WERI-Rb-1 (cell line): ENCODE results near the gene ZNF14.
"Not testable (repeated sequence)": the region's sequence is repeated elsewhere in the genome, so short reads cannot be mapped to it uniquely, and the experiment has no call there.

Source experiments
- DNase-seq: peaks from one replicate; pipeline ENCODE4 v3.0.0-alpha.2; 2020
- H3K27ac ChIP-seq: fragments of 250-450 bp; sonication (Bioruptor Pico); 2 replicates; pipeline ENCODE4 v1.5.1; 2020; ENCODE audit warnings: mild to moderate bottlenecking, moderate library complexity
- H3K27me3 ChIP-seq: fragments of 250-450 bp; sonication (Bioruptor Pico); 2 replicates; pipeline ENCODE4 v1.5.1; 2021; ENCODE audit warnings: mild to moderate bottlenecking, low read depth, moderate library complexity; ENCODE audit not compliant: insufficient read depth, severe bottlenecking
- H3K36me3 ChIP-seq: fragments of 250-450 bp; sonication (Bioruptor Pico); 2 replicates; pipeline ENCODE4 v1.5.1; 2020; ENCODE audit warnings: mild to moderate bottlenecking, moderate library complexity
- H3K4me3 ChIP-seq: 2 replicates; pipeline ENCODE4 v1.5.1; 2011; ENCODE audit warnings: low read depth, mild to moderate bottlenecking, control low read depth, low read length
- H3K9me3 ChIP-seq: fragments of 250-450 bp; sonication (Bioruptor Pico); 2 replicates; pipeline ENCODE4 v1.5.1; 2021; ENCODE audit warnings: mild to moderate bottlenecking, moderate library complexity; ENCODE audit not compliant: severe bottlenecking
- TF ChIP-seq, protein P1 (sequence below): IDR thresholded peaks from 2 replicates; pipeline ENCODE4 v1.5.1; 2011; ENCODE audit warnings: low read depth, mild to moderate bottlenecking, control low read depth, inconsistent platforms, low read length

Gene ZNF14

DNA sequence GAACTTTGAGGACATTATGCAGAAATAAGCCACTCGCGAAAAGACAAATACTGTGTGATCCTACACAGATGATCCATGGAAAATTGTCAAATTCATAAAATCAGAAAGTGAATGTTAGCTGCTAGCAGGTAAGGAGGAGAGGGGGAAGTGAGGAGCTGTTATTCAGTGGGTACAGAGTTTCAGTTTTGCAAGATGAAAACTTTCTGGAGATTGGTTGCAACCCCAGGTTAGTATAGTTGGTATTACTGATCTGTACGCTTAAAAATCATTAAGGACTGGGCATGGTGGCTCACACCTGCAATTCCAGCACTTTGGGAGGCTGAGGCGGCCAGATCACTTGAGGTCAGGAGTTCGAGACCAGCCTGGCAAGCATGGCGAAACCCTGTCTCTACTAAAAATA, 46.3 kb downstream of the ZNF14 start:
- Histone ChIP-seq H3K27ac (no peak overlapping the region), H3K4me3 (no peak overlapping the region), H3K36me3 (peaks cover 6% of the 10 kb centered on the region), H3K27me3 (no peaks in the 10 kb centered on the region), H3K9me3 (no peaks in the 10 kb centered on the region)
- TF ChIP-seq, protein P1, sequence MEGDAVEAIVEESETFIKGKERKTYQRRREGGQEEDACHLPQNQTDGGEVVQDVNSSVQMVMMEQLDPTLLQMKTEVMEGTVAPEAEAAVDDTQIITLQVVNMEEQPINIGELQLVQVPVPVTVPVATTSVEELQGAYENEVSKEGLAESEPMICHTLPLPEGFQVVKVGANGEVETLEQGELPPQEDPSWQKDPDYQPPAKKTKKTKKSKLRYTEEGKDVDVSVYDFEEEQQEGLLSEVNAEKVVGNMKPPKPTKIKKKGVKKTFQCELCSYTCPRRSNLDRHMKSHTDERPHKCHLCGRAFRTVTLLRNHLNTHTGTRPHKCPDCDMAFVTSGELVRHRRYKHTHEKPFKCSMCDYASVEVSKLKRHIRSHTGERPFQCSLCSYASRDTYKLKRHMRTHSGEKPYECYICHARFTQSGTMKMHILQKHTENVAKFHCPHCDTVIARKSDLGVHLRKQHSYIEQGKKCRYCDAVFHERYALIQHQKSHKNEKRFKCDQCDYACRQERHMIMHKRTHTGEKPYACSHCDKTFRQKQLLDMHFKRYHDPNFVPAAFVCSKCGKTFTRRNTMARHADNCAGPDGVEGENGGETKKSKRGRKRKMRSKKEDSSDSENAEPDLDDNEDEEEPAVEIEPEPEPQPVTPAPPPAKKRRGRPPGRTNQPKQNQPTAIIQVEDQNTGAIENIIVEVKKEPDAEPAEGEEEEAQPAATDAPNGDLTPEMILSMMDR, result no peak
- DNase-seq, result no peak

DNA sequence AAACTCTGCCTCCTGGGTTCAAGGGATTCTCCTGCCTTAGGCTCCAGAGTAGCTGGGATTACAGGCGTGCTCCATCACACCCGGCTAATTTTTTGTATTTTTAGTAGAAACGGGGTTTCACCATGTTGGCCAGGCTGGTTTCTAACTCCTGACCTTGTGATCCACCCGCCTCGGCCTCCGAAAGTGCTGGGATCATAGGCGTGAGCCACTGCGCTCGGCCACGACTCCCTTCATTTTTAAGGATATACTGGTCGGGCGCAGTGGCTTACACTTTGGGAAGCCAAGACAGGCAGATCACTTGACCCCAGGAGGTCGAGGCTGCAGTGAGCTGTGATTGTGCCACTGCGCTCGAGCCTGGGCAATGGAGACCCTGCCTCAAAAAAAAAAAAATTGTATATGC, 46.8 kb downstream of the ZNF14 start:
- DNase-seq, H3K4me3 ChIP-seq, H3K9me3 ChIP-seq, H3K27me3 ChIP-seq, H3K27ac ChIP-seq: not testable (repeated sequence)
- peaks cover 11% of the 10 kb centered on the region for H3K36me3 ChIP-seq

DNA sequence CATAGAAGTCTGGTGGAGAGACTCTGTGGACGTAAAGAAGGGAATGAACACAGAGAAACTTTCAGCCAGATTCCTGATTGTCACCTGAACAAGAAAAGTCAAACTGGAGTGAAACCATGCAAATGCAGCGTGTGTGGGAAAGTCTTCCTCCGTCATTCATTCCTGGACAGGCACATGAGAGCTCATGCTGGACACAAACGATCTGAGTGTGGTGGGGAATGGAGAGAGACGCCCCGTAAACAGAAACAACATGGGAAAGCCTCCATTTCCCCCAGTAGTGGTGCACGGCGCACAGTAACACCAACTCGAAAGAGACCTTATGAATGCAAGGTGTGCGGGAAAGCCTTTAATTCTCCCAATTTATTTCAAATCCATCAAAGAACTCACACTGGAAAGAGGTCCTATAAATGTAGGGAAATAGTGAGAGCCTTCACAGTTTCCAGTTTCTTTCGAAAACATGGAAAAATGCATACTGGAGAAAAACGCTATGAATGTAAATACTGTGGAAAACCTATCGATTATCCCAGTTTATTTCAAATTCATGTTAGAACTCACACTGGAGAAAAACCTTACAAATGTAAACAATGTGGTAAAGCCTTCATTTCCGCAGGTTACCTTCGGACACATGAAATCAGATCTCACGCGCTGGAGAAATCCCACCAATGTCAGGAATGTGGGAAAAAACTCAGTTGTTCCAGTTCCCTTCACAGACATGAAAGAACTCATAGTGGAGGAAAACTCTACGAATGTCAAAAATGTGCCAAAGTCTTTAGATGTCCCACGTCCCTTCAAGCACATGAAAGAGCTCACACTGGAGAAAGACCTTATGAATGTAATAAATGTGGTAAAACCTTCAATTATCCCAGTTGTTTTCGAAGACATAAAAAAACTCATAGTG, 53.5 kb downstream of the ZNF14 start:
- Histone ChIP-seq H3K4me3 (no peak overlapping the region), H3K27me3 (no peaks in the 10 kb centered on the region), H3K36me3 (peaks cover 78% of the 10 kb centered on the region), H3K9me3 (peaks cover 2% of the 10 kb centered on the region), H3K27ac (no peak overlapping the region)
- TF ChIP-seq, protein P1, result no peak
- no peak for DNase-seq

DNA sequence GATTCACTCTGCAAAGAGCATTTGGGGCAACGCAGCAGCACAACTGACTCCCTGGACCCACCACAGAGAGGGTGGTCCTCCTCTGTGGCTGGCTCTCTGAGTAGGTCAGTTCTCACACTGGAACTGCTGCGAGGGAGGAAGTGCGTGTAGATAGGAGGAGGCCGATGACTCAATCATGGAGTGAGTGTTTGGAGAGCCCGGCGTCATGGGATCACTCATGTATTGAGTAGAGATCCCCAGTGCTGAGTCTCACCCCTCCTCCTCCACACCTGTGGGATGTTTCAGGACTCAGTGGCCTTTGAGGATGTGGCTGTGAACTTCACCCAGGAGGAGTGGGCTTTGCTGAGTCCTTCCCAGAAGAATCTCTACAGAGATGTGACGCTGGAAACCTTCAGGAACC, 55.3 kb downstream of the ZNF14 start:
- Histone ChIP-seq H3K9me3 (peaks cover 2% of the 10 kb centered on the region), H3K4me3 (no peak overlapping the region), H3K27ac (no peak overlapping the region), H3K27me3 (no peaks in the 10 kb centered on the region), H3K36me3 (peaks cover 90% of the 10 kb centered on the region)
- TF ChIP-seq, protein P1, result no peak
- no peak for DNase-seq

DNA sequence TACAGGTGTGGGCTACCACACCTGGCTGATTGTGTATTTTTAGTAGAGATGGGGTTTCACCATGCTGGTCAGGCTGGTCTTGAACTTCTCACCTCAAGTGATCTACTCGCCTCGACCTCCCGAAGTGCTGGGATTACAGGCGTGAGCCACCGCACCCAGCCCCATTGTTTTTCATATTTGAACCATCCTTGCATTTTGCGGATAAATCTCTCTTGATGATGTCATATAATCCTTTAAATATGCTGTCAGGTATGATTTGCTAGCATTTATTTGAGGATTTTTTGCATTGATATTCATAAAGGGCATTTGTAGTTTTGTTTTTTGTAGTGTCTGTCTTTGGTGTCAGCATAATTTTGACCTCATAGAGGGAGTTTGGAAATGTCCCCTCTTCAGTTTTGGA, 58.6 kb downstream of the ZNF14 start:
- TF ChIP-seq, protein P1, result no peak
- Histone ChIP-seq H3K36me3 (peaks cover 69% of the 10 kb centered on the region), H3K4me3 (no peak overlapping the region), H3K27me3 (no peaks in the 10 kb centered on the region), H3K9me3 (no peaks in the 10 kb centered on the region), H3K27ac (no peak overlapping the region)
- no peak for DNase-seq

DNA sequence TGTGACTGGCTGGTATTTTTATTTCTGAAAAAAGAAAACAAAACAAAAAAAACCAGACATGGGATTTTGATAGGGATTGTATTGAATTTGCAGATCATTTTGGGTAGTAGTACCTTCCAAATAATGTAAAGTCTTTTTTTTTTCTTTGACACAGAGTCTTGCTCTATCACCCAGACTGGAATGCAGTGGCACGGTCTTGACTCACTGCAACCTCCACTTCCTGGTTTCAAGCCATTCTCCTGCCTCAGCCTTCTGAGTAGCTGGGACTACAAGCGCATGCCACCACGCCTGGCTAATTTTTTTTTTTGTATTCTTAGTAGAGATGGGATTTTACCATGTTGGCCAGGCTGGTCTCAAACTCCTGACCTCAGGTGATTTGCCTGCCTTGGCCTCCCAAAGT, 60.1 kb downstream of the ZNF14 start:
- TF ChIP-seq, protein P1, result no peak
- Histone ChIP-seq H3K4me3 (no peak overlapping the region), H3K36me3 (peaks cover 58% of the 10 kb centered on the region), H3K9me3 (no peaks in the 10 kb centered on the region), H3K27me3 (no peaks in the 10 kb centered on the region), H3K27ac (no peak overlapping the region)
- DNase-seq, result no peak
